Activated CD4-positive, CD25-positive, alpha-beta regulatory T cell treated with anti-CD3 and anti-CD28 coated beads, Interleukin-2, amount 50 U/mL, for 72 hours (primary cell): ENCODE results near the gene ENOX1.

Experiments
- DNase-seq: peaks from one replicate; pipeline ENCODE4 v3.0.0; 2021

Gene ENOX1

GRCh38 chr13:43268632-43269031 is 518.1 kb downstream of the ENOX1 start:
- no peak for DNase-seq

DNA sequence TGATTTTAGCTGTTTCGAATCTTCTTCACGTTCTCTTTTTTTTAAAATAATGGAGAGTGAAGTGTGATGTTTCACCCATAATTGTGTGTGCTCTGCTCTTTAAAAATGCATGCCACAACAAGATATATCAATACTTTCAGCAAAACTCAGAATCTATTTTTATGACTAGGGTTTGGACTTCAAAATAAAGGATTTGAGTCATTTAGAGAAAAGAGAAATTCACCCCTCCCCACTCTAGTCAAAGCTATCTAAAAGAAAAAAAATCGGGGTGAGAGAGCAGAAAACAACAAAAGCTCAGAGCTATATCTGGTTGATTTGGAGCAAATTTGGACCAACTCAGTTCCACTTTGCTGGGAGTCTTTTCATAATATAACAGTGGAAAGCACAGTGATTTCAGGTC is 518.9 kb downstream of the ENOX1 start:
- no peak for DNase-seq

DNA sequence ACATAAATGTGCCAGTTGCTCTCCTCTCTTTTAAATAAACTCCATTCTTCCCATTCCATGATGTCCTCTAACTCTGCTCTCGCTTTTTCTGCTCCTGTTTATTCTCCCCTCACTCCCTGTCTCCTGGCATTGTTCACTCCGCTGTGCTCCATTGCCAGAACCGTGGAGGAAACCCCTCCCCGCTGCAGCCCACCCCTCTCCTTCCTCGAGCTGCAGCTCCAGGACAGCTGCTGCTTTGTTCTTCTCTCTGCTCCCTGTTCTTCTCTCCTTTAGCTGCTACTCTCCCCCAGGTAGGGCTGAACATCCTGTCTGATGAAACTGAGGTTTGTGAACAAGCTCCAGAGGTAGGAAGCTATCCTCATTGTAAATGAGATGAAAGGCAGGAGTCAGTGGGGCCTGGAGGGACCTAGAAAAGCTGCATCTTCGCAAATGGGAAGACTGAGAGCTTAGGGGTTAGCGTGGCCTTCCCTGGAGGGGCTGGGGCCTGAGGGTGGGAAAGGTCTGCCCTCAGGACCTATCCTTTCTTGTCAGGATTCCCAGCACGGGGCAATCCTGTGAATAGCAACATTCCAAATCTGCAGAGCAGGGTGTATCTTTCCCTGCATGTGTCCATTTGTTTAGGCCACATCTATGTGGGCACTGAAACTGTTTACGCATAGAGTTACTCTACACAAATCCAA is 519.7 kb downstream of the ENOX1 start:
- DNase-seq = no peak

DNA sequence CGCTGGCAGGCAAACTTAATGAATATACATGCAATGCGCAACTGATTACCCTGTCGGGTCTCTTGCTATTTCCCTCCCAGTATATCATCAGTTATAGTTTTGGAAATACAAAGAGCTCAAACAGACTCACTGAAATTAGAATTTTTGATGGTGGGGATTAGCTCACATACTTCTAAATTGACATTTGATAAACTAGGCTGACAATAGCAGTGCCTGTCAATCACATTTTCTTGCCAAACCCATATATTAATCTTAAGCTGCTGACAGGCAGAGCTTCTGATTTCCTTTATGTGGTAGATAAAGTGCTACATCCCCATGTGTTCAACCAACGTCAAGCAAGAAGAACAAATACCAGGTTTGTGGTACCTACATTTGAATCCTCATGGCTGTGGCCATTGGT is 521.7 kb downstream of the ENOX1 start:
- DNase-seq = no peak

GRCh38 chr13:43264458-43264857 is 522.3 kb downstream of the ENOX1 start:
- no peak for DNase-seq

DNA sequence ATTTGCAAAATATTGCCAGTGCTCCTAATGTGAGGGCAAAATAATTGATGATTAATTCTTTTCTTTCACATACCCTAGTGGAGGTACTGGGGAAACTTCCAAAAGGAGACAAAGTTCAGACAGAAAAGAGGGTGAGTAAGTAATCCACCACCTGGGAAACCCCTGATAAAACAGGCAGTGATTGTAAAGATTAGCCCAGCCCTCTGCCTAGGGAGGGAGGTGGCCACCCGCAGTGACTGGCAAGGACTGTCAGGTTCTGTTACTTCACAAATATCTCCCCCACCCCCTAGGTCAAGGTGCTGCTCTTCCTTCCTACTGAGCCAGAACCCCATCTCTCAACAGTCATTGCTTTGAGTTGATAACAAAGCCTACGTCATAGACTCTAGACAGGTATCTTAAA is 523.7 kb downstream of the ENOX1 start:
- DNase-seq = no peak

- DNase-seq = no peak
These were observed 525.8 kb downstream of the ENOX1 start for GRCh38 chr13:43260999-43261398.

DNA sequence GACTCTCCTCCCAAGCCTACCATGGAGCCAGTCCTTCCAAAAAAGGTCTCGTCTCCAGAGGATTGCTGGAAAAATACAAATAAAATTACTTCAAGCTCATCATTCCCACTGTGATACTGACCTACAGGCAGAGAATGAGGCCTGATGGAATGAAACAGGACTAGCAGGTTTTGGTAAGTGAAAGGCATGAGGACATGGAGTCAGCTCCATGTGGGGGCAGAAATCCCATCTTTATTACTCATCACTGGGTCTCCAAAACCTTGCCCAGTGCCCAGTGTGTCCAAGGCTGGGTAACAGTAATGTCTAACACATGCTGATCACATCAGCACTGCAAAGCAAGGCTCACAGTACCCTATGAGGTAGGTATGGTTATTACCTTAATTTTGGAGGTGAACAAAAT is 528.0 kb downstream of the ENOX1 start:
- no peak for DNase-seq

- DNase-seq = no peak
These were observed 529.0 kb downstream of the ENOX1 start for GRCh38 chr13:43257765-43258164.

DNA sequence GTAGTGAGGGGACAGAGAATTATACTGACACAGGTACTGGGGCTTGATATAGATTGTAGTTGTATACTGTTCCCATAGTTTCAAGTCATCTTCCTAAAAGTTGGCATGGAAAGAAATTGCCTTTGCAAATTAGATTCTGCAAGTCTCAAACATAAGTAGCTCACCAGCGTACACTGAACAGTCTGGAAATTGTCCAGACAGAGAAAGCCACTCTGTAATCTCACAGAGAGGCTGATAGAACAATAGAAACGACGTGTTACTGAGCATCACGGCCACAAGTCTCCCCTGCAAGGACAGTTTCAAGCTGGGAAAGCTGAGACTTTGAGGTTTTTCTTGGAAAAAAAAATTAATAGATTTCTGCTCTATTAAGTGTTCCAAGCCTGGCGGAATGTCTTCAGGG is 534.8 kb downstream of the ENOX1 start:
- DNase-seq = no peak

GRCh38 chr13:43246382-43246781 is 540.4 kb downstream of the ENOX1 start:
- DNase-seq = no peak

DNA sequence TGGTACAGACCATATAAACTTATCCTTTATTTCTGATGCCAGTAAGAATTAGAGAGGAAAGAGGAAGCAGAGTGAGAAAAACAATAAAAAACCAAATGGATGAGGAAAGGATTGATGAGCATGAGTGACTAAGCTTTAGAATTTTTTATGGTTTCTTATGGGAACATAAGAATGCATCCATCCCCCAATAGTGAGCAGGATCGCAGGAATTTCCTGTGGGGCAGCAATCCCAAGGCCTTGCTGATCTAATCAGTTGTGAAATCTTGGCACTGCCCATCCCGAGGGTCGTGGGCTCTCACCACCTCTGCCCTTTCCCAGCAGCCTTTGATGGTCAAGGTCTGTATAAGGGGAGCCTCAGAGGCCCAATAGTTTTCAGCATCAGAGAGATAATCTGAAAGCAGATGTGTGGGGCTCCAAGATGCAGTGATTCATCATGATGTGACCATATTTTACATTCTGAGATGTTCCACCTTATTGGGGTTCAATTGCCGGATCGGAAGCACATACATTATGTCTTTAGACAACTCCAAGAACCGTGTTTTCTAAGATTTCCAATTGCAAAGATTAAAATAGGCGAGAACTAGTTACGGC is 541.3 kb downstream of the ENOX1 start:
- DNase-seq = no peak

GRCh38 chr13:43244481-43244880 is 542.3 kb downstream of the ENOX1 start:
- DNase-seq = no peak

- no peak for DNase-seq
These were observed 543.1 kb downstream of the ENOX1 start for GRCh38 chr13:43243711-43244110.

GRCh38 chr13:43242040-43242439 is 544.7 kb downstream of the ENOX1 start:
- DNase-seq = no peak

- no peak for DNase-seq
These were observed 546.5 kb downstream of the ENOX1 start for GRCh38 chr13:43240278-43240677.

- no peak for DNase-seq
These were observed 547.4 kb downstream of the ENOX1 start for GRCh38 chr13:43239275-43239840.

DNA sequence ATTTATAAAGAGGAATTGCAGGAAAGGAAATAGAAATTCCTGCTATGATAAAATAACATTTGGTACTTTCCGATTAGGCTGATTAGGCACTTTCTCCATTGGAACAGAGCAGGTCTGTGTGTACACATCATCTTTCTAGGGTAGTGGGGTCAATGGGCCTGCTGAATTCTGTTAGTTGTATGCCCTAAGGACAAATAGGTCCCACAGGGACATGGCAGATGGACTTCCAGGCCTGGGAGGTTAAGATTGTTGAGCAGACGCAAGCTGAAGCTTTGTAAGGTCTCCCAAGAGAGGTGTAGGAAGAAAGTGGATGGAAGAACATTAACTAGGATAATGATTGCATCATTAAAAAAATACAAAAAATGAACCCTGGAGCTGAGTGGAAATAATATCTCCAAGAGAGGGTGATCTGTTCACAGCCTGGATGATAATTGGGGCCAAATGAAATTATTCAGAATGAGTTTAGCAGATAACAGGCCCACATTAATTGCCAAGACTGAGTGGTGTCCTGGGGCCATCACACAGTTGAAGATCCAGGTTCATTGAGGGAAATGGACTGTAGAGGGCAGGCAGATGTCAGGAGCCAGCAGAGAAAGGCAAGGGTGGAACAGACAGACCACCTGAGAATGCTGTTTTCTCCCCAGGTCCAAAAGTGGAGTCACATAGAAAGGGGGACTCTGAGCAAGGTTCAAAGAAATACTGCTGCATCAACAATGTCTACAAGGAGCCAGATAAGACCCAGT is 548.3 kb downstream of the ENOX1 start:
- DNase-seq = no peak

GRCh38 chr13:43237616-43238015 is 549.2 kb downstream of the ENOX1 start:
- no peak for DNase-seq

- DNase-seq = no peak
These were observed 551.7 kb downstream of the ENOX1 start for GRCh38 chr13:43235028-43235427.

GRCh38 chr13:43232873-43233265 is 553.9 kb downstream of the ENOX1 start:
- no peak for DNase-seq

DNA sequence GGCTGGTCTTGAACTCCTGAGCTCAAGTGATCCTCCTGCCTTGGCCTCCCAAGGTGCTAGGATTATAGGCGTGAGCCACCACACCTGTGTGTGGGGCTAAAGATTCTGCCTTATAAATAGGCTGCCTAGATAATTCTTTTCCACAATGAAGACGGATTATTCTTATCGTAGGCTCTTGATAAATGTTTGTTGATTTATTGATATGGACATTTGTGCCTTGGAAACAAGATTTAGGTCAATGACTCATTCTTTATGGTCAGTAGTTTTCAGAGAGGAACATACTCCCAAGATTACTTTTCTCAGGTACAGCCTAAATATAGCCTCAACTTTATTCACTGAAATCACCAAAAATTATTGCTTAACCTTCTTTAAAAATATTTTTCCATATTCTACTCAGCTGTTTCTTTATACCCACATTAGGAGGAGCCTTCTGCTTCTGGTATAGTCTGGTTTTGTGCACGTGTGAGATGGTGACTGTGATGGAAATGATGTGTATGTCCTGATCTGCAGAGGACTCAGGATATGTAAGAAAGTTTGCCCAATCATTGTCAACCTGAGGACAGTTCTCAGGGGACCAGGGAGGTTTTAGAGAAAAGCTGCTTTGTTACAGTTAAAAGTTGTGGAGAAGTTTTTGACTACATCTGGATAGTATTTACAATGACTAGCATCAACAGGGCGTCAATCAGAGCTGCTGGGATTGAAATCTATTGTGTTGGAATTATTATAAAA is 554.5 kb downstream of the ENOX1 start:
- DNase-seq = no peak

- no peak for DNase-seq
These were observed 555.8 kb downstream of the ENOX1 start for GRCh38 chr13:43230989-43231388.
